ENCODE data around the gene FAM3C.

Gene FAM3C

GRCh38 chr7:121329191-121330052 is 66.7 kb downstream of the FAM3C start:
- H3K4me2 ChIP-seq (ENCODE audit: insufficient read depth, low read length) = no peak overlapping the region

GRCh38 chr7:121328508-121329190 is 67.5 kb downstream of the FAM3C start, which contains the start of gene WNT16:
Gene WNT16 (plus strand): TSS chr7:121329000. CDS start chr7:121329293, 293 bp downstream.
- ATAC-seq (ENCODE audit: insufficient read depth, low read depth) (no peak), DNase-seq (no peak)
- Histone ChIP-seq H3K9me3 (ENCODE audit: insufficient read depth, low read length, severe bottlenecking) (no peaks in the 10 kb centered on the region), H3K36me3 (ENCODE audit: insufficient read depth, low read length) (no peaks in the 10 kb centered on the region), H3K4me3 (ENCODE audit: low read depth in 1 of 2, low read length in 2 of 2) (no peak within 1 kb of the TSS), H3K27me3 (ENCODE audit: insufficient read depth, low read length, poor library complexity) (no peaks in the 10 kb centered on the region), H2AFZ (ENCODE audit: low read depth, low read length) (no peak within 1 kb of the TSS; the same call in 1 of the 2 replicates), H3K9ac (ENCODE audit: low read depth, low read length) (no peak within 1 kb of the TSS), H3K27ac (ENCODE audit: low read length) (no peak within 1 kb of the TSS), H4K20me1 (ENCODE audit: insufficient read depth, low read length) (no peaks in the 10 kb centered on the region), H3K79me2 (ENCODE audit: insufficient read depth, low read length) (no peaks in the 10 kb centered on the region), H3K4me1 (ENCODE audit: insufficient read depth, low read length) (no peaks in the 10 kb centered on the region), H3K4me2 (ENCODE audit: insufficient read depth, low read length) (no peak within 1 kb of the TSS)
- no peak for TF ChIP-seq CTCF (IDR thresholded peaks at IDR 0.05; ENCODE audit: borderline replicate concordance, extremely low read depth, low read length, poor library complexity, severe bottlenecking)
- no peak for TF ChIP-seq EZH2 (IDR thresholded peaks at IDR 0.05; ENCODE audit: borderline replicate concordance, low read depth, low read length, severe bottlenecking)

More at GRCh38 chr7:121329191-121330052, 66.7 kb downstream of the FAM3C start:
- Histone ChIP-seq H3K4me3 (ENCODE audit: low read depth in 1 of 2, low read length in 2 of 2) (no peak overlapping the region), H3K27ac (ENCODE audit: low read length) (no peak overlapping the region), H3K9ac (ENCODE audit: low read depth, low read length) (no peak overlapping the region), H4K20me1 (ENCODE audit: insufficient read depth, low read length) (no peaks in the 10 kb centered on the region), H3K9me3 (ENCODE audit: insufficient read depth, low read length, severe bottlenecking) (no peaks in the 10 kb centered on the region), H2AFZ (ENCODE audit: low read depth, low read length) (no peak overlapping the region), H3K79me2 (ENCODE audit: insufficient read depth, low read length) (no peaks in the 10 kb centered on the region), H3K36me3 (ENCODE audit: insufficient read depth, low read length) (no peaks in the 10 kb centered on the region), H3K4me1 (ENCODE audit: insufficient read depth, low read length) (no peaks in the 10 kb centered on the region), H3K27me3 (ENCODE audit: insufficient read depth, low read length, poor library complexity) (no peaks in the 10 kb centered on the region)
- DNase-seq (no peak), ATAC-seq (ENCODE audit: insufficient read depth, low read depth) (no peak)
- TF ChIP-seq CTCF (IDR thresholded peaks at IDR 0.05; ENCODE audit: borderline replicate concordance, extremely low read depth, low read length, poor library complexity, severe bottlenecking) (no peak), EZH2 (IDR thresholded peaks at IDR 0.05; ENCODE audit: borderline replicate concordance, low read depth, low read length, severe bottlenecking) (no peak)

GRCh38 chr7:121327671-121328070 is 68.4 kb downstream of the FAM3C start:
- H3K9ac ChIP-seq (ENCODE audit: low read depth, low read length) = no peak overlapping the region
- H3K4me2 ChIP-seq (ENCODE audit: insufficient read depth, low read length) = no peak overlapping the region
- no peaks in the 10 kb centered on the region for H3K9me3 ChIP-seq (ENCODE audit: insufficient read depth, low read length, severe bottlenecking)
- no peak overlapping the region; the same call in 1 of the 2 replicates for H2AFZ ChIP-seq (ENCODE audit: low read depth, low read length)
- no peak for DNase-seq
- H3K4me1 ChIP-seq (ENCODE audit: insufficient read depth, low read length) = no peaks in the 10 kb centered on the region
- H3K36me3 ChIP-seq (ENCODE audit: insufficient read depth, low read length) = no peaks in the 10 kb centered on the region
- no peak for ATAC-seq (ENCODE audit: insufficient read depth, low read depth)
- H4K20me1 ChIP-seq (ENCODE audit: insufficient read depth, low read length) = no peaks in the 10 kb centered on the region
- TF ChIP-seq CTCF (IDR thresholded peaks at IDR 0.05; ENCODE audit: borderline replicate concordance, extremely low read depth, low read length, poor library complexity, severe bottlenecking) (no peak), EZH2 (IDR thresholded peaks at IDR 0.05; ENCODE audit: borderline replicate concordance, low read depth, low read length, severe bottlenecking) (no peak)
- no peaks in the 10 kb centered on the region for H3K79me2 ChIP-seq (ENCODE audit: insufficient read depth, low read length)
- no peak overlapping the region for H3K27ac ChIP-seq (ENCODE audit: low read length)
- no peaks in the 10 kb centered on the region for H3K27me3 ChIP-seq (ENCODE audit: insufficient read depth, low read length, poor library complexity)
- H3K4me3 ChIP-seq (ENCODE audit: low read depth in 1 of 2, low read length in 2 of 2) = no peak overlapping the region

Measured in DND-41 (cell line).